Skeletal muscle tissue (tissue), 4 donors: Measurements from ENCODE around the gene ATG7. TPM values are rescaled to one million over a fixed set of nuclear protein-coding genes. Genes with fewer than 3 reads are reported as not detected.
A peak's percentile ranks its signal among the peaks of the same experiment; 100 is the strongest.

Experiments used
- H3K27ac ChIP-seq: one replicate; pipeline ENCODE4 v1.7.0; 2013; ENCODE audit warnings: mild to moderate bottlenecking, low read depth, low read length, inconsistent platforms
- H3K27me3 ChIP-seq, 3 donors: one replicate each; pipeline ENCODE4 v1.7.0; 2013; ENCODE audit warnings: low read length in 3 of 3; ENCODE audit not compliant: control insufficient read depth in 3 of 3, insufficient read depth in 3 of 3
- H3K36me3 ChIP-seq, 3 donors: one replicate each; pipeline ENCODE4 v1.7.0; 2013; ENCODE audit warnings: low read length in 3 of 3; ENCODE audit not compliant: control insufficient read depth in 3 of 3, insufficient read depth in 3 of 3
- H3K4me1 ChIP-seq, 3 donors: one replicate each; pipeline ENCODE4 v1.7.0; 2013; ENCODE audit warnings: low read length in 3 of 3, mild to moderate bottlenecking in 3 of 3; ENCODE audit not compliant: control insufficient read depth in 3 of 3, insufficient read depth in 3 of 3
- H3K4me3 ChIP-seq, 3 donors: one replicate each; pipeline ENCODE4 v1.7.0; 2013; ENCODE audit warnings: low read length in 3 of 3
- H3K9ac ChIP-seq, 3 donors: one replicate each; pipeline ENCODE4 v1.7.0; 2013; ENCODE audit warnings: low read length in 3 of 3, mild to moderate bottlenecking in 3 of 3, moderate library complexity in 2 of 3, low read depth in 1 of 3
- H3K9me3 ChIP-seq, 3 donors: one replicate each; pipeline ENCODE4 v1.7.0; 2013; ENCODE audit warnings: low read length in 3 of 3; ENCODE audit not compliant: control insufficient read depth in 3 of 3
- total RNA-seq: library from RNA; depleted of rRNA; stranded (reverse); fragments of >200 nt; gene quantifications from one replicate; pipeline ENCODE4 v1.2.3, GENCODE V29; 2014
- donor health status: Osteomylitis.

ATG7 gene
- total RNA-seq, 1 donor from 2014 or later: 48.0 TPM

DNA sequence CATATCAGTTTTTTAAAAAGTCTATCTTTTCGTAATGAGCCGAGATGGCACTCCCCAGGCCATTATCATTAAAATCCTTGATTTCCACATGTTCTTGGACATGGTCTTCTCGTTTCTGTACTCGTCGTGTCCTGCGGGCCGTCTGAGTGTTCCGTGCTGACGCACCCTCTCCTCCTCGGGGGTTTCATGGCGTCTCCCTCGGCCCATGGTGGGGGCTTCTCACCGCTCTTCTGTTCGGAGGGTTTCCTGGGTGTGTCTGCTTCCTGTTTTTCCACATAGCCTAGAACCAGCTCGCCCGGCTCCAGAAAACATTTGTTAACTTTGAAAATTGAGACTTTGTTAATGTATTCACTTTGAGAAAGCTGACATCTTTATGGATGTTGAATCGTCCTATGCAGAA lies 278.8 kb downstream of the ATG7 start:
- H3K9ac ChIP-seq: no peak overlapping the region
- no peak overlapping the region for H3K27ac ChIP-seq
- peaks cover 20 to 27% (median 26%) of the 10 kb centered on the region in 3 donors for H3K4me1 ChIP-seq
- peaks cover under 1 to 13% (median 8%) of the 10 kb centered on the region in 3 donors for H3K36me3 ChIP-seq
- no peaks in the 10 kb centered on the region for H3K9me3 ChIP-seq
- no peak overlapping the region for H3K4me3 ChIP-seq
- H3K27me3 ChIP-seq: no peaks in the 10 kb centered on the region

DNA sequence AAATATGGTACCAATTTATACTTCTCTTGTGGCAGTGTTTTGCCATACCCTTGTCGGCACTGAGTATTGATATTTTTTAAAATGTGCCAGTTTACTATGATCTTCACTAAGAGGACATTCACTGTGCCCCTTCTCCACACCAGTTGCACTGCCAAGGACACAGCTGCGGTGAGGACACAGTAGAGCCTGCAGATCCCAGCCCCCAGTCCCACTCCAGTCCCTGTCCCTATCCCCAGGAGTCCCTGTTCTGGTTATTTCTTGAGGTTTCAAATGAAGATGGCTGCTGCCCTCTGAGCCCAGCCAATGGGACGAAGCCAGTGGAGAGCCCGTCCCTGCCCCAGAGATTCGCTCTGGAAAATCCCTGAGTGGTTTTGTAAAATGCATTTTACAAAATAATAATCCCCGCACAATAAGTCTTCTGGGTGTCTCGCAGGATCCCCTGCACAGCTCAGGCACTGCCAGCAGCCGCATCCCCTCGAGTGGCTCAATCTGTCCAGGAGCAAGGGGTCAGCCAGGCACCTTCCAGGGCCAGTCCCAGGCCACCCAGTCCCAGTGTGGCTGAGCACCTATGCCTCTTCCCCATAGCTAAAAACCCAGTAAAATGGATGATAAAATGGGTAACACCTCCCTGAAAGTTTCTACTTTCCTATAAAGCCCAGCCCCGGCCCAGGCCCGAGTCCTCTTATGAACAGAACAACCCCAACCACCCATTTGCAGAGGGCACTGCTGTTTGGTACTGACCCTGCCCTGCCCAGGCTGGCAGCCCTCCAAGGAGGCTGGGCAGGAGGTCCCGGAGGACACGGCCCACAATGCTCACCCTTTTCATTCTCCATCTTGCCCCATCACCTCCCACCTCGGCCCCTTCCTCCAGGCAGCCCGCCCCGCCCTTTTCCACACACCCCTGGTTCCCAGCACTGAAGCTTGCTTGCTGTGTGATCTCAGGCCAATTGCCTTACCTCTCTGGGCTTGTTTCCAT lies 280.4 kb downstream of the ATG7 start:
- peaks cover 6 to 15% (median 9%) of the 10 kb centered on the region in 3 donors for H3K36me3 ChIP-seq
- no peaks in the 10 kb centered on the region for H3K9me3 ChIP-seq
- peaks cover 31 to 40% (median 39%) of the 10 kb centered on the region in 3 donors for H3K4me1 ChIP-seq
- H3K27me3 ChIP-seq: no peaks in the 10 kb centered on the region
- H3K27ac ChIP-seq: no peak overlapping the region
- H3K4me3 ChIP-seq: no peak overlapping the region
- no peak overlapping the region for H3K9ac ChIP-seq

DNA sequence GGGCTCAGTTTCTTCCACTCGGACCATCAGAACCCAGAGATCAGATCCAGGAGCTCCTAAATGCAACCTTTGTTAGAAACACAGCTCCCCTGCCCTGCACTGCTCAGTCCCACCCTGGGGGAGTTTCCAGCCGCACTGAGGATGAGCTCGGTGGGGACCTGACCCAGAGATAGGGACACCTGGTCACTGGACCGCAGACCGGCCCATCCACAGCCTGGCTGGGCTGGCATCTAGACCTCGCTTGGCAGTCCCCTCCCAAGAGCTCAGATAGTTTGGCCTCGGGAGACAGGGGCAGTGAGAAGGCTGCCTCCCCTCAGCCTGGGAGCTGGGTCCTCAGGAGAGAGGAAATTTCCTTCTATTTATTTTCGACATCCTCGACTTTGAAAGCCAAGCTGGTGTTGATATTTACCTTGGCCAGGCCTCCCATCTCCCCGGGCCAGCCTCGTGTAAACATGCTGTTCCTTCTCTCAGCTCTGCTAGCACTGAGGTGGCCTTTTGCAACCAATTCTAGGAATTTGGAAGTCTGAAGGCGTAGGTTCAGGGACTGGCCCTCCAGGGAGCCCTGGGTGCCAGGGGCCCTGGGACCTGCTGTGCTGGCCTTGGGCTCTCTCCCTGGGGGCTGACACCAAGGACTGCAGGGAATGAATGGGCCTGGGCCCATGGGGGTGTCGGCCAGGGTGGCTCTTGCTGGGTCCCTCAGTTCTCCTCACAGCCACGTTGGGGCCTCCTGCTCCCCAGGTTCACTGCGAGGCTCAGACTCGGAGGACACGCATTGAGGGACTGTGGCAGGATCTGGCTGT lies 281.4 kb downstream of the ATG7 start:
- Histone ChIP-seq H3K9me3 (no peaks in the 10 kb centered on the region), H3K4me1 (peaks cover 41 to 49% (median 47%) of the 10 kb centered on the region in 3 donors), H3K36me3 (peaks cover 10 to 20% (median 12%) of the 10 kb centered on the region in 3 donors), H3K27ac (peak overlapping the region; percentile 2), H3K27me3 (no peaks in the 10 kb centered on the region), H3K4me3 (no peak overlapping the region), H3K9ac (no peak overlapping the region)

DNA sequence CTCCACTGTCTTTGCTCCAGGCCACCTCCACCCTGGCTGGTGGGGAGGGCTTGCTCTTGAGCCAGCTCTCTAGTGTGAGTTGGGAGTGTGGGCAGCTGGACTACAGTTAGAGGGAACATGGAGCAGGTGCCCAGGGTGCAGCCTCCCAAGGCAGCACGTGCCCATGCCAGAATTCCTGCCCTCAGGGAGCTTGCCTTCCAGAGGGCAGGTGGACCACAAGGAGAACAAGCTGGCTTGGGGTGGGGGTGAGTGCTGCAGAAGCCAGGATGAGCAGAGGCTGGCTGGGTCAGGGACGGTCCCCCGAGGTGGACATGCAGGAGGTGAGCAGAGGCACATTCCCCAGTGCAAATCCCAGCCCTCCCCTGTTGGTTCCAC lies 282.0 kb downstream of the ATG7 start:
- Histone ChIP-seq H3K27me3 (no peaks in the 10 kb centered on the region), H3K27ac (no peak overlapping the region), H3K9ac (peak overlapping the region in 1 of 3 donors; percentile 16), H3K36me3 (peaks cover 15 to 24% (median 16%) of the 10 kb centered on the region in 3 donors), H3K9me3 (no peaks in the 10 kb centered on the region), H3K4me1 (peaks cover 45 to 51% (median 50%) of the 10 kb centered on the region in 3 donors), H3K4me3 (no peak overlapping the region)

DNA sequence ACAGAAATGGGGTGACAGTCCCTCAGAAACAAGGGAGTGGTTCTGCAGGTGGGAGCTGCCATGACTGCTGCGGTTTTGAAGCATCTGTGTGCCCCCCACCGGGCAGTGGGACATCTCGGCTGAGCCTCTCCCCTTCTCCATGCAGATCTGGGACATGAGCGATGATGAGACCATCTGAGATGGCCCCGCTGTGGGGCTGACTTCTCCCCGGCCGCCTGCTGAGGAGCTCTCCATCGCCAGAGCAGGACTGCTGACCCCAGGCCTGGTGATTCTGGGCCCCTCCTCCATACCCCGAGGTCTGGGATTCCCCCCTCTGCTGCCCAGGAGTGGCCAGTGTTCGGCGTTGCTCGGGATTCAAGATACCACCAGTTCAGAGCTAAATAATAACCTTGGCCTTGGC lies 282.5 kb downstream of the ATG7 start:
- peak overlapping the region; percentile 13 for H3K27ac ChIP-seq
- peaks cover 15 to 25% (median 16%) of the 10 kb centered on the region in 3 donors for H3K36me3 ChIP-seq
- peaks cover 50 to 55% (median 54%) of the 10 kb centered on the region in 3 donors for H3K4me1 ChIP-seq
- H3K9me3 ChIP-seq: no peaks in the 10 kb centered on the region
- no peak overlapping the region for H3K9ac ChIP-seq
- H3K27me3 ChIP-seq: no peaks in the 10 kb centered on the region
- H3K4me3 ChIP-seq: no peak overlapping the region

- Histone ChIP-seq H3K4me1 (peaks cover 56 to 61% (median 61%) of the 10 kb centered on the region in 3 donors), H3K4me3 (peak overlapping the region in 1 of 3 donors; percentile 29), H3K36me3 (peaks cover 15 to 26% (median 16%) of the 10 kb centered on the region in 3 donors), H3K27me3 (no peaks in the 10 kb centered on the region), H3K9ac (peak overlapping the region in 2 of 3 donors; percentile 45 to 48), H3K27ac (peak overlapping the region; percentile 9), H3K9me3 (no peaks in the 10 kb centered on the region)
Observed at GRCh38 chr3:11555211-11555782, 283.1 kb downstream of the ATG7 start.

DNA sequence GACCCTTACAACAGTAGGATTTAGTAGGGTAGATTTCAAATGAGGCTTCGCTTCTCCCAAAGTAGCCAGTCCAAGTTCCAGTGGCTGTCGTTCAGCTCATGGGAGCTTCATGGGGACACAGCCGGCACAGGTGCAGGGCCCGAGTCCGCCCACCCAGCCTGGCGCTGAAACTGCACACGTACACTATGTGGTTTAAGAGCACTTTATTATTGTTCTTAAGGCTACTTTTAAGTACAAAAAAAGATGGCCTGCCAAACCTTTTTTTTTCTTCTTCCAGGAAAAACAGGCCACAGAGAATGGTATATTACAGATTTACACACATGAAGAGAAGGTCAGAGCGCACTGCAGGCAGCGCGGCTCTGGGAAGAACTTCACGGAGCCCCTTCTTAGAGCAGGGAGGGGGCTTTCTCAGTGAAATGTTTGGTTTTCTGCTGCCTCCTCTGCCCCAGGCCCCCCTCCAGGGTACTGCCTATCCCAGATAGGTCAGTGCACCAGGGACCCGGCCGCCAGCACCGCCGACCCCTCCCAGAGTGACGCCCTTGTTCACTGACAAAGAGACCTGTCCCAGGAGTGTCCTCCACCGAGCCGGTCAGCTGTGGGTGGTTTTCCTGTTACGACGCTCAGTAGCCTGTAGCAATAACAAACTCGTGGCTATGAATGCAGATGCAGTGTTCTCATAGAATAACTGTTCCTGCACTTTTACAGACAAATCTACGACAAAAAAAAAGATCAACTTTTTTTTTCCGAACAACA lies 283.9 kb downstream of the ATG7 start:
- no peaks in the 10 kb centered on the region for H3K27me3 ChIP-seq
- H3K4me1 ChIP-seq: peaks cover 64 to 69% (median 68%) of the 10 kb centered on the region in 3 donors
- H3K9me3 ChIP-seq: no peaks in the 10 kb centered on the region
- peak overlapping the region in 2 of 3 donors; percentile 14 to 45 for H3K9ac ChIP-seq
- H3K36me3 ChIP-seq: peaks cover 15 to 28% (median 16%) of the 10 kb centered on the region in 3 donors
- H3K4me3 ChIP-seq: peak overlapping the region in 1 of 3 donors; percentile 29
- peak overlapping the region; percentile 42 for H3K27ac ChIP-seq

GRCh38 chr3:11556851-11557644 lies 284.9 kb downstream of the ATG7 start:
- H3K4me3 ChIP-seq: peak overlapping the region in 1 of 3 donors; percentile 6
- peaks cover 15 to 28% (median 16%) of the 10 kb centered on the region in 3 donors for H3K36me3 ChIP-seq
- H3K9ac ChIP-seq: peak overlapping the region in 2 of 3 donors; percentile 8 to 23
- no peaks in the 10 kb centered on the region for H3K27me3 ChIP-seq
- H3K4me1 ChIP-seq: peaks cover 71 to 77% (median 75%) of the 10 kb centered on the region in 3 donors
- H3K27ac ChIP-seq: peak overlapping the region; percentile 42
- no peaks in the 10 kb centered on the region for H3K9me3 ChIP-seq
